ENCODE results near the gene VPS41. TPM values are rescaled to one million over a fixed set of nuclear protein-coding genes. Genes with fewer than 3 reads are reported as not detected.

VPS41 gene
- total and polyA plus RNA-seq, 7 donors, result 10.2 to 38.5 (median 25.7) TPM

DNA sequence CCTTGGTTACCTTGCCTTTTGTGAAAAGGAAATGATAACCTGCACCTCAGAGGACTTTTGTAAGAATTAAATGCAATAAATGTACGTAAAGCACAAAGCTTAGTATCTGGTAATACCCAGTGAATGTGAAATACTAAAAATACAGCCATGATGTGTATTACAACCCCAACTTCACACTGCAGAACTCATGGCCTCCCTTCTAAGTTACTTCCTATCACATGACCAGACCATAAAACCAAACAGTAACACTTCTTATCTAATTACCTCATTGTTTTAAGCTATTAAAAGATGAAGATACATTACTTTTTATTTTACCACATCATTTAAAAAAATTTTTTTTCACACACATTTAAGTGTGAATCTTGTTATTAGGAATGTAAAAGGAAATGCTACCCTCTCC is 29.0 kb downstream of the VPS41 start:
- Histone ChIP-seq H3K27me3 (no peaks in the 10 kb centered on the region), H3K9me3 (no peaks in the 10 kb centered on the region), H3K4me3 (no peak overlapping the region), H3K27ac (no peak overlapping the region), H3K4me1 (peaks cover 0 to 3% (median 0%) of the 10 kb centered on the region in 4 donors), H3K36me3 (no peaks in the 10 kb centered on the region)
- intact Hi-C loops (cut with DNase I), result no loop called here
- DNase-seq, result no peak
- 96 to 97% methylated on average over 1 of the region's 1 CpG for WGBS, 2 donors
- TF ChIP-seq CTCF (IDR thresholded peaks at IDR 0.05), result no peak
- TF ChIP-seq EP300 (IDR thresholded peaks at IDR 0.05), result no peak
- no peak for TF ChIP-seq POLR2AphosphoS5 (IDR thresholded peaks at IDR 0.05)
- no peak for TF ChIP-seq POLR2A (IDR thresholded peaks at IDR 0.05)

DNA sequence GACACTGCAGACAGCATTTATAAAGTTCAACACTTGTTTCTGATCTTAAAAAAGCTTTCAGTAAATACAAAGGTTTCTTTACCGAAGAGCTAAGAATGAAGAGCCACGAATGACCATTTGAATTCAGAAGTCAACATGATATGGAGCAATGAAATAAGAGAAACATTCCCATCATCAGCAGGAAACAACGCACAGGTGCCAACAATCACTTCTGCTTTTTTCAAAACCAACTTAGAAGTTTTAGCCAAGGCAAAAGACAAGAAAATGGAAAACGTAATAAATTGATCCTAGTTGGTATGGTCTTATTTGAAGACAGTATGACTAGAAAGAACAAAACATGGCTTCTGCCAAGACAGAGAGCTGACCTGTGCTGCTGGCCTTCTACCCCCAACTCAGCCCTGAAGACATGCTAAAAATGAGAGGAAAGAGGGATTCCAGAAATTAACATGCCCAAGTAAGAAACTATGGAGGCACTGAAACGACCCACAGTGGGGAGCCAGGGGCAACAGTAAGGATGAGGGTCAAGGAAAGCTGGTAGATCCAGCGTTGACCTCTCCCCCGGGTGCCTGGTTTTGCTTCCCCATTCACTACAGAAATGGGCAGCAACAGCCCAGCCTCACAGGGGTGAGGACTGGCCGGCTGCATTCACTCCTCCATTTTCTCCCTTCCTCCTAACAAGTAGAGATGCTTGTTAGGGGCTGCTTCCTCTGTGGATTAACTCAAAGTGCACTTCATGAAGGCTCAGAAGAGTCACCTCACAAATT is 30.1 kb downstream of the VPS41 start:
- TF ChIP-seq POLR2AphosphoS5 (IDR thresholded peaks at IDR 0.05), result no peak
- TF ChIP-seq POLR2A (IDR thresholded peaks at IDR 0.05), result no peak
- WGBS, 2 donors, result 75 to 89% methylated on average over 8 of the region's 8 CpGs
- Histone ChIP-seq H3K4me3 (no peak overlapping the region), H3K4me1 (peaks cover 0 to 3% (median 0%) of the 10 kb centered on the region in 4 donors), H3K27me3 (no peaks in the 10 kb centered on the region), H3K36me3 (no peaks in the 10 kb centered on the region), H3K9me3 (no peaks in the 10 kb centered on the region), H3K27ac (no peak overlapping the region)
- intact Hi-C loops (cut with DNase I), result no loop called here
- no peak for DNase-seq

- peaks cover 0 to 3% (median 0%) of the 10 kb centered on the region in 4 donors for H3K4me1 ChIP-seq
- DNase-seq, result no peak
- no peak overlapping the region for H3K4me3 ChIP-seq
- no peaks in the 10 kb centered on the region for H3K9me3 ChIP-seq
- WGBS, 2 donors, result 96 to 98% methylated on average over 4 of the region's 4 CpGs
- intact Hi-C loops (cut with DNase I), result no loop called here
- H3K27ac ChIP-seq, result no peak overlapping the region
- H3K27me3 ChIP-seq, result no peaks in the 10 kb centered on the region
- TF ChIP-seq EP300 (IDR thresholded peaks at IDR 0.05) (no peak), POLR2A (IDR thresholded peaks at IDR 0.05) (no peak), CTCF (IDR thresholded peaks at IDR 0.05) (no peak), POLR2AphosphoS5 (IDR thresholded peaks at IDR 0.05) (no peak)
- peaks cover 0 to 6% (median under 1%) of the 10 kb centered on the region in 4 donors for H3K36me3 ChIP-seq
Measured at GRCh38 chr7:38873433-38873832, 35.6 kb downstream of the VPS41 start.

GRCh38 chr7:38872202-38872601 is 36.8 kb downstream of the VPS41 start:
- TF ChIP-seq CTCF (IDR thresholded peaks at IDR 0.05), result no peak
- no peak for TF ChIP-seq POLR2AphosphoS5 (IDR thresholded peaks at IDR 0.05)
- TF ChIP-seq EP300 (IDR thresholded peaks at IDR 0.05), result no peak
- no peak for TF ChIP-seq POLR2A (IDR thresholded peaks at IDR 0.05)
- 93 to 97% methylated on average over 5 of the region's 5 CpGs for WGBS, 2 donors

DNA sequence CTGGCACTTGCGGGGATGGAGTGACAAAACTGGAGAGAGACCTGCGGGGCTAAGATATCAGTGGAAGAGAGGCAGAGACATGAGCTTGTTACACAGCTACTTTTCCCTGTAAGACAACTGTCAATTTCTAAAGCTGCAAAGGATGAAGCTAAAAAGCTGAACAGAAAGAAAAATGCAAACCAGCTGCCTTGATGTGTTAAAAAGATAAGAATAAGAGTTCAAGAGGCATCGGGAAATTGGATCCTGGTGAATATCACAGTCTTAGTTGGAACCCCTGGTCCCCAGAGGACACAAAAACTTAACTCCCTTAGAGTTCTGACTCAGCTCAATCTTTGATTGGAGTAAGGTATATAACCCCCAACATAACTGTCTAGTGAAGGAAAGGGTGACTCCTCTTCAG is 38.8 kb downstream of the VPS41 start:
- no peaks in the 10 kb centered on the region for H3K27me3 ChIP-seq
- DNase-seq, result no peak
- H3K4me1 ChIP-seq, result no peaks in the 10 kb centered on the region
- H3K36me3 ChIP-seq, result peaks cover 0 to 29% (median 9%) of the 10 kb centered on the region in 4 donors
- 92 to 98% methylated on average over 3 of the region's 3 CpGs for WGBS, 2 donors
- H3K4me3 ChIP-seq, result no peak overlapping the region
- H3K9me3 ChIP-seq, result no peaks in the 10 kb centered on the region
- TF ChIP-seq CTCF (IDR thresholded peaks at IDR 0.05), result no peak
- intact Hi-C loops (cut with DNase I), result no loop called here
- H3K27ac ChIP-seq, result no peak overlapping the region

More at GRCh38 chr7:38872202-38872601, 36.8 kb downstream of the VPS41 start:
- peaks cover 0 to 3% (median 0%) of the 10 kb centered on the region in 4 donors for H3K4me1 ChIP-seq
- no peak overlapping the region for H3K27ac ChIP-seq
- peaks cover 0 to 18% (median 9%) of the 10 kb centered on the region in 4 donors for H3K36me3 ChIP-seq
- H3K9me3 ChIP-seq, result no peaks in the 10 kb centered on the region
- no peak overlapping the region for H3K4me3 ChIP-seq
- no peak for DNase-seq
- no peaks in the 10 kb centered on the region for H3K27me3 ChIP-seq
- intact Hi-C loops (cut with DNase I), result no loop called here

All from sigmoid colon (tissue), 7 donors.